SH-SY5Y (cell line): ENCODE data around the gene MYO1D.

ENCODE experiments used
- GATA2 ChIP-seq: IDR thresholded peaks from 2 replicates; pipeline ENCODE4 v1.6.1; 2011; ENCODE audit warnings: mild to moderate bottlenecking, low read depth, low read length
- GATA3 ChIP-seq: IDR thresholded peaks from 2 replicates; pipeline ENCODE4 v1.6.1; 2011; ENCODE audit warnings: low read depth, mild to moderate bottlenecking, low read length, moderate library complexity

DNA sequence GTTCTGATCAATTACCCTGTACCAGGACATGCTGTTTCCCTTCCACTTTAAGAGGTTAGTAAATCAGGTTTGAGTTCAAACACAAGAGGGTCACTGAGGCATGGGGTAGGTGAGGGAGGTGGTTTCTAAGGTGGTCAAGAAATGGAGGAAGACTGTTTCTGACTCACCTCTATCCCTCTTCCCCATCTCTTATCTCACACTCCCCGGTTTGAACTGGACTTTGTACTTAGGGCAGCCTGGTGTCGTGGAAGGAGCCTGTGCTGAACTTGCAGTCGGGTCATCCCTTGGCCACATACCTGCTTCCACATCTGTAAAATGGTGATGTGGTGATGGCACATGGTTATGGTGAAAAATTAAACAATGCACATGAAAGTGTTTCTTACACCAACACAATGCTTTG lies 33.8 kb upstream of the MYO1D start:
- no peak for TF ChIP-seq GATA2
- TF ChIP-seq GATA3, result no peak
